Left ventricle myocardium inferior (tissue), 1 donor: ENCODE data around the gene DDX25. TPM values are rescaled to one million over a fixed set of nuclear protein-coding genes. Genes with fewer than 3 reads are reported as not detected.

Experiments used
- DNase-seq: peaks from one replicate; pipeline ENCODE4 v3.0.0-alpha.2; 2020
- H3K27ac ChIP-seq: fragments of 200-600 bp; replicated peaks from 2 replicates; pipeline ENCODE4 v1.8.0; 2021
- H3K27me3 ChIP-seq: fragments of 200-600 bp; 2 replicates; pipeline ENCODE4 v1.8.0; 2021; ENCODE audit warnings: low read depth
- H3K36me3 ChIP-seq: fragments of 200-600 bp; 2 replicates; pipeline ENCODE4 v1.8.0; 2021
- H3K4me1 ChIP-seq: fragments of 200-600 bp; 2 replicates; pipeline ENCODE4 v1.8.0; 2021
- H3K4me3 ChIP-seq: fragments of 200-600 bp; 2 replicates; pipeline ENCODE4 v1.8.0; 2021; ENCODE audit warnings: mild to moderate bottlenecking, moderate library complexity
- H3K9me3 ChIP-seq: fragments of 200-600 bp; replicated peaks from 2 replicates; pipeline ENCODE4 v1.8.0; 2021
- CTCF ChIP-seq: fragments of 200-600 bp; IDR thresholded peaks from 2 replicates; pipeline ENCODE4 v1.8.0; 2021; ENCODE audit warnings: antibody characterized with exemption, mild to moderate bottlenecking, borderline replicate concordance
- intact Hi-C: fragments of 100-400 bp; cut with micrococcal nuclease; formaldehyde crosslinking; loops from one replicate; pipeline ENCODE4 v1.11.0; 2022
- total RNA-seq: library from RNA; stranded (reverse); fragmentation: NEBNext Ultra II Directional; extraction: Animal tissue kit (Norgen Biotek cat#: 25700); gene quantifications from one replicate; pipeline ENCODE4 v1.2.1, GENCODE V29; 2021
- donor health status: DM: no; HTN: yes; CAD: no; lungs with severe emphysema.

DDX25 gene
- total RNA-seq, 1 donor from 2014 or later = 0.14 TPM

- Histone ChIP-seq H3K4me1 (peaks cover 37% of the 10 kb centered on the region), H3K9me3 (no peaks in the 10 kb centered on the region), H3K36me3 (no peaks in the 10 kb centered on the region), H3K4me3 (peak overlapping the region; percentile 81), H3K27me3 (no peaks in the 10 kb centered on the region), H3K27ac (peak overlapping the region; percentile 97)
- peak; percentile 27 for DNase-seq
- intact Hi-C loops = no loop called here
- TF ChIP-seq CTCF = no peak
These were observed 17.3 kb upstream of the DDX25 start for GRCh38 chr11:125886997-125887372.

- intact Hi-C loops = no loop called here
- H3K4me3 ChIP-seq = peak within 1 kb of the TSS; percentile 81
- peak; percentile 95 for DNase-seq
These were observed 16.7 kb upstream of the DDX25 start, which contains the start of gene HYLS1 for GRCh38 chr11:125887373-125888324. HYLS1 (plus strand) TSS chr11:125887668; CDS start chr11:125899369, 11,701 bp downstream.

GRCh38 chr11:125890447-125891100 lies 13.7 kb upstream of the DDX25 start:
- H3K4me1 ChIP-seq = peaks cover 37% of the 10 kb centered on the region
- H3K9me3 ChIP-seq = no peaks in the 10 kb centered on the region
- intact Hi-C loops = no loop called here
- H3K27me3 ChIP-seq = no peaks in the 10 kb centered on the region
- TF ChIP-seq CTCF = no peak
- peaks cover 30% of the 10 kb centered on the region for H3K36me3 ChIP-seq
- H3K4me3 ChIP-seq = no peak overlapping the region
- H3K27ac ChIP-seq = no peak overlapping the region
- no peak for DNase-seq

More at GRCh38 chr11:125887373-125888324, 16.7 kb upstream of the DDX25 start, which contains the start of gene HYLS1:
- H3K4me1 ChIP-seq = peaks cover 37% of the 10 kb centered on the region
- no peaks in the 10 kb centered on the region for H3K27me3 ChIP-seq
- peak within 1 kb of the TSS; percentile 97 for H3K27ac ChIP-seq
- peaks cover 1% of the 10 kb centered on the region for H3K36me3 ChIP-seq
- no peaks in the 10 kb centered on the region for H3K9me3 ChIP-seq
- TF ChIP-seq CTCF = peak; percentile 59

GRCh38 chr11:125892071-125892470 lies 12.2 kb upstream of the DDX25 start:
- H3K36me3 ChIP-seq = peaks cover 32% of the 10 kb centered on the region
- TF ChIP-seq CTCF = no peak
- H3K27me3 ChIP-seq = no peaks in the 10 kb centered on the region
- peaks cover 39% of the 10 kb centered on the region for H3K4me1 ChIP-seq
- intact Hi-C loops = no loop called here
- H3K9me3 ChIP-seq = no peaks in the 10 kb centered on the region
- DNase-seq = no peak
- H3K27ac ChIP-seq = no peak overlapping the region
- no peak overlapping the region for H3K4me3 ChIP-seq

GRCh38 chr11:125892994-125893393 lies 11.3 kb upstream of the DDX25 start:
- intact Hi-C loops = no loop called here
- DNase-seq = no peak
- Histone ChIP-seq H3K27me3 (no peaks in the 10 kb centered on the region), H3K27ac (no peak overlapping the region), H3K4me3 (no peak overlapping the region), H3K9me3 (no peaks in the 10 kb centered on the region), H3K4me1 (peaks cover 33% of the 10 kb centered on the region), H3K36me3 (peaks cover 32% of the 10 kb centered on the region)
- TF ChIP-seq CTCF = no peak
